Measurements from ENCODE around the gene EHBP1L1. TPM values are rescaled to one million over a fixed set of nuclear protein-coding genes. Genes with fewer than 3 reads are reported as not detected.

EHBP1L1 gene
- total RNA-seq, 1 experiment from 2014 or later = 15.3 TPM

- DNase-seq (ENCODE audit: extremely low read depth, low read depth) = no peak
These were observed 36.1 kb downstream of the EHBP1L1 start for GRCh38 chr11:65611758-65612603.

- DNase-seq (ENCODE audit: extremely low read depth, low read depth) = no peak
These were observed 36.8 kb downstream of the EHBP1L1 start for GRCh38 chr11:65612691-65613090.

- DNase-seq (ENCODE audit: extremely low read depth, low read depth) = no peak
These were observed 37.5 kb downstream of the EHBP1L1 start for GRCh38 chr11:65613091-65613928.

GRCh38 chr11:65615229-65615949 lies 39.5 kb downstream of the EHBP1L1 start, which contains the start of gene PCNX3:
TSS of gene PCNX3 (plus strand) at chr11:65615776. CDS start at chr11:65616312, 536 bp downstream.
- DNase-seq (ENCODE audit: extremely low read depth, low read depth) = peak; percentile 100

GRCh38 chr11:65615950-65616574 lies 40.2 kb downstream of the EHBP1L1 start:
- DNase-seq (ENCODE audit: extremely low read depth, low read depth) = no peak

GRCh38 chr11:65616575-65617001 lies 40.7 kb downstream of the EHBP1L1 start:
- no peak for DNase-seq (ENCODE audit: extremely low read depth, low read depth)

GRCh38 chr11:65617136-65617850 lies 41.4 kb downstream of the EHBP1L1 start:
- no peak for DNase-seq (ENCODE audit: extremely low read depth, low read depth)

GRCh38 chr11:65617990-65618751 lies 42.3 kb downstream of the EHBP1L1 start:
- no peak for DNase-seq (ENCODE audit: extremely low read depth, low read depth)

GRCh38 chr11:65618763-65619162 lies 42.9 kb downstream of the EHBP1L1 start:
- no peak for DNase-seq (ENCODE audit: extremely low read depth, low read depth)

GRCh38 chr11:65619281-65619928 lies 43.6 kb downstream of the EHBP1L1 start:
- DNase-seq (ENCODE audit: extremely low read depth, low read depth) = no peak

- no peak for DNase-seq (ENCODE audit: extremely low read depth, low read depth)
These were observed 44.8 kb downstream of the EHBP1L1 start for GRCh38 chr11:65620666-65621065.

GRCh38 chr11:65621460-65621859 lies 45.6 kb downstream of the EHBP1L1 start:
- no peak for DNase-seq (ENCODE audit: extremely low read depth, low read depth)

- DNase-seq (ENCODE audit: extremely low read depth, low read depth) = no peak
These were observed 46.2 kb downstream of the EHBP1L1 start for GRCh38 chr11:65622011-65622410.

- no peak for DNase-seq (ENCODE audit: extremely low read depth, low read depth)
These were observed 47.3 kb downstream of the EHBP1L1 start for GRCh38 chr11:65623177-65623576.

GRCh38 chr11:65623852-65624616 lies 48.2 kb downstream of the EHBP1L1 start:
- DNase-seq (ENCODE audit: extremely low read depth, low read depth) = no peak

GRCh38 chr11:65624931-65625627 lies 49.2 kb downstream of the EHBP1L1 start:
- no peak for DNase-seq (ENCODE audit: extremely low read depth, low read depth)
